ENCODE data around the gene KMT2B. TPM values are rescaled to one million over a fixed set of nuclear protein-coding genes. Genes with fewer than 3 reads are reported as not detected.

Gene KMT2B
- total RNA-seq, 1 experiment from 2014 or later = 21.4 TPM

DNA sequence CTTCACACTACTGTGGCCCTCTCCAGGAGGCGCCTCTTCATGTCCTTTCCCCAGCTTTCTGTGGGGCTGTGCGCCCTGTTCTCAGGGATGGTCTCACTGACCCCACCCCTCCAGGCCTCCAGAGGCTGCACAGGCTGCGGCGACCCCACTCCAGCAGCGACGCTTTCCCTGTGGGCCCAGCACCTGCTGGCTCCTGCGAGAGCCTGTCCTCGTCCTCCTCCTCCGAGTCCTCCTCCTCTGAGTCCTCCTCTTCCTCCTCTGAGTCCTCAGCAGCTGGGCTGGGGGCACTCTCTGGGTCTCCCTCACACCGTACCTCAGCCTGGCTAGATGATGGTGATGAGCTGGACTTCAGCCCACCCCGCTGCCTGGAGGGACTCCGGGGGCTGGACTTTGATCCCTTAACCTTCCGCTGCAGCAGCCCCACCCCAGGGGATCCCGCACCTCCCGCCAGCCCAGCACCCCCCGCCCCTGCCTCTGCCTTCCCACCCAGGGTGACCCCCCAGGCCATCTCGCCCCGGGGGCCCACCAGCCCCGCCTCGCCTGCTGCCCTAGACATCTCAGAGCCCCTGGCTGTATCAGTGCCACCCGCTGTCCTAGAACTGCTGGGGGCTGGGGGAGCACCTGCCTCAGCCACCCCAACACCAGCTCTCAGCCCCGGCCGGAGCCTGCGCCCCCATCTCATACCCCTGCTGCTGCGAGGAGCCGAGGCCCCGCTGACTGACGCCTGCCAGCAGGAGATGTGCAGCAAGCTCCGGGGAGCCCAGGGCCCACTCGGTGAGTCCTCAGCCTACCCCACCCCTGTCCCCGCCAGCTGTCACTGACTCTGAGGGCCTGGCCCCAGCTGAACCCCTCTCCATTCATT is 68.7 kb downstream of the KMT2B start:
- no peaks in the 10 kb centered on the region for H3K9me3 ChIP-seq (ENCODE audit: low read length)
- H3K9ac ChIP-seq (ENCODE audit: low read length) = no peak overlapping the region
- no peak overlapping the region for H2AFZ ChIP-seq (ENCODE audit: low read length)
- DNase-seq = no peak
- no peaks in the 10 kb centered on the region for H3K9me2 ChIP-seq (replicated peaks; ENCODE audit: insufficient read depth, low read length)
- H3K4me3 ChIP-seq (ENCODE audit: low read length) = no peak overlapping the region
- H3K4me1 ChIP-seq (ENCODE audit: low read length) = no peaks in the 10 kb centered on the region
- H3K36me3 ChIP-seq (ENCODE audit: insufficient read depth, low read length) = no peaks in the 10 kb centered on the region
- no peaks in the 10 kb centered on the region for H4K20me1 ChIP-seq (ENCODE audit: insufficient read depth, low read depth, low read length)
- no peak overlapping the region for H3K27ac ChIP-seq (ENCODE audit: low read length)
- H3K79me2 ChIP-seq (ENCODE audit: low read length) = no peaks in the 10 kb centered on the region
- H3K27me3 ChIP-seq (ENCODE audit: low read length) = no peaks in the 10 kb centered on the region
- H3K4me2 ChIP-seq (ENCODE audit: low read depth, low read length, poor library complexity, severe bottlenecking) = no peak overlapping the region

GRCh38 chr19:35787227-35787799 is 69.5 kb downstream of the KMT2B start:
- Histone ChIP-seq H3K27me3 (ENCODE audit: low read length) (no peaks in the 10 kb centered on the region), H3K9me2 (replicated peaks; ENCODE audit: insufficient read depth, low read length) (no peaks in the 10 kb centered on the region), H4K20me1 (ENCODE audit: insufficient read depth, low read depth, low read length) (no peaks in the 10 kb centered on the region), H3K4me3 (ENCODE audit: low read length) (no peak overlapping the region), H3K27ac (ENCODE audit: low read length) (no peak overlapping the region), H3K79me2 (ENCODE audit: low read length) (no peaks in the 10 kb centered on the region), H3K4me1 (ENCODE audit: low read length) (no peaks in the 10 kb centered on the region), H3K9me3 (ENCODE audit: low read length) (no peaks in the 10 kb centered on the region), H2AFZ (ENCODE audit: low read length) (no peak overlapping the region), H3K36me3 (ENCODE audit: insufficient read depth, low read length) (no peaks in the 10 kb centered on the region), H3K9ac (ENCODE audit: low read length) (no peak overlapping the region), H3K4me2 (ENCODE audit: low read depth, low read length, poor library complexity, severe bottlenecking) (no peak overlapping the region)
- no peak for DNase-seq

Other genes starting within 250 kb of the KMT2B start
- gene KRTDAP, start 227.5 kb upstream of the KMT2B start, total RNA-seq (2014; rRNA removed; shearing (Covaris generic); ENCODE audit: low replicate concordance) = not detected in 2 replicates
- gene DMKN, start 204.4 kb upstream of the KMT2B start, total RNA-seq (2014; rRNA removed; shearing (Covaris generic); ENCODE audit: low replicate concordance) = 5.0 and 9.3 TPM in 2 replicates
- 0.25 TPM in 1 of 2 replicates, not detected in the other for gene SBSN, start 189.7 kb upstream of the KMT2B start, total RNA-seq (2014; rRNA removed; shearing (Covaris generic); ENCODE audit: low replicate concordance)
- not detected in 2 replicates for gene GAPDHS, start 184.5 kb upstream of the KMT2B start, total RNA-seq (2014; rRNA removed; shearing (Covaris generic); ENCODE audit: low replicate concordance)
- 125 and 126 TPM in 2 replicates for gene TMEM147, start 172.4 kb upstream of the KMT2B start, total RNA-seq (2014; rRNA removed; shearing (Covaris generic); ENCODE audit: low replicate concordance)
- 0.37 and 0.40 TPM in 2 replicates for gene ATP4A, start 154.3 kb upstream of the KMT2B start, total RNA-seq (2014; rRNA removed; shearing (Covaris generic); ENCODE audit: low replicate concordance)
- gene PMIS2, start 131.8 kb upstream of the KMT2B start, total RNA-seq (2014; rRNA removed; shearing (Covaris generic); ENCODE audit: low replicate concordance) = not detected in 2 replicates
- gene HAUS5, start 105.3 kb upstream of the KMT2B start, total RNA-seq (2014; rRNA removed; shearing (Covaris generic); ENCODE audit: low replicate concordance) = 12.5 and 26.2 TPM in 2 replicates
- gene RBM42, start 89.0 kb upstream of the KMT2B start, total RNA-seq (2014; rRNA removed; shearing (Covaris generic); ENCODE audit: low replicate concordance) = 36.9 and 82.1 TPM in 2 replicates
- 0.54 and 0.75 TPM in 2 replicates for gene ETV2, start 76.3 kb upstream of the KMT2B start, total RNA-seq (2014; rRNA removed; shearing (Covaris generic); ENCODE audit: low replicate concordance)
- gene COX6B1, start 69.7 kb upstream of the KMT2B start, total RNA-seq (2014; rRNA removed; shearing (Covaris generic); ENCODE audit: low replicate concordance) = 445 and 611 TPM in 2 replicates
- not detected in 2 replicates for gene UPK1A, start 51.5 kb upstream of the KMT2B start, total RNA-seq (2014; rRNA removed; shearing (Covaris generic); ENCODE audit: low replicate concordance)
- gene ZBTB32, start 13.4 kb upstream of the KMT2B start, total RNA-seq (2014; rRNA removed; shearing (Covaris generic); ENCODE audit: low replicate concordance) = not detected in 2 replicates
- 1.5 and 15.2 TPM in 2 replicates for gene IGFLR1, start 24.4 kb downstream of the KMT2B start, total RNA-seq (2014; rRNA removed; shearing (Covaris generic); ENCODE audit: low replicate concordance)
- 31.7 and 50.4 TPM in 2 replicates for gene U2AF1L4, start 27.4 kb downstream of the KMT2B start, total RNA-seq (2014; rRNA removed; shearing (Covaris generic); ENCODE audit: low replicate concordance)
- gene PSENEN, start 27.6 kb downstream of the KMT2B start, total RNA-seq (2014; rRNA removed; shearing (Covaris generic); ENCODE audit: low replicate concordance) = 47.7 and 112 TPM in 2 replicates
- 5.9 and 12.4 TPM in 2 replicates for gene LIN37, start 30.6 kb downstream of the KMT2B start, total RNA-seq (2014; rRNA removed; shearing (Covaris generic); ENCODE audit: low replicate concordance)
- 0.18 and 1.5 TPM in 2 replicates for gene HSPB6, start 39.0 kb downstream of the KMT2B start, total RNA-seq (2014; rRNA removed; shearing (Covaris generic); ENCODE audit: low replicate concordance)
- 16.6 and 17.5 TPM in 2 replicates for gene PROSER3, start 40.2 kb downstream of the KMT2B start, total RNA-seq (2014; rRNA removed; shearing (Covaris generic); ENCODE audit: low replicate concordance)
- gene ARHGAP33, start 57.6 kb downstream of the KMT2B start, total RNA-seq (2014; rRNA removed; shearing (Covaris generic); ENCODE audit: low replicate concordance) = 5.8 and 12.3 TPM in 2 replicates
- gene PRODH2, start 94.8 kb downstream of the KMT2B start, total RNA-seq (2014; rRNA removed; shearing (Covaris generic); ENCODE audit: low replicate concordance) = not detected in 2 replicates
- gene NPHS1, start 134.5 kb downstream of the KMT2B start, total RNA-seq (2014; rRNA removed; shearing (Covaris generic); ENCODE audit: low replicate concordance) = not detected in 2 replicates
- 0.07 TPM in 1 of 2 replicates, not detected in the other for gene KIRREL2, start 138.9 kb downstream of the KMT2B start, total RNA-seq (2014; rRNA removed; shearing (Covaris generic); ENCODE audit: low replicate concordance)
- gene APLP1, start 150.6 kb downstream of the KMT2B start, total RNA-seq (2014; rRNA removed; shearing (Covaris generic); ENCODE audit: low replicate concordance) = 9.9 and 23.8 TPM in 2 replicates
- 7.2 and 17.1 TPM in 2 replicates for gene NFKBID, start 182.5 kb downstream of the KMT2B start, total RNA-seq (2014; rRNA removed; shearing (Covaris generic); ENCODE audit: low replicate concordance)
- 12.2 and 18.8 TPM in 2 replicates for gene HCST, start 184.5 kb downstream of the KMT2B start, total RNA-seq (2014; rRNA removed; shearing (Covaris generic); ENCODE audit: low replicate concordance)
- gene TYROBP, start 190.3 kb downstream of the KMT2B start, total RNA-seq (2014; rRNA removed; shearing (Covaris generic); ENCODE audit: low replicate concordance) = not detected in 2 replicates
- 3.7 and 3.8 TPM in 2 replicates for gene LRFN3, start 218.4 kb downstream of the KMT2B start, total RNA-seq (2014; rRNA removed; shearing (Covaris generic); ENCODE audit: low replicate concordance)